CD14-positive monocyte (primary cell): Measurements from ENCODE around the gene PRRX2. TPM values are rescaled to one million over a fixed set of nuclear protein-coding genes. Genes with fewer than 3 reads are reported as not detected.

Experiments
- DNase-seq, 3 donors: peaks; one replicate each; pipeline ENCODE4 v3.0.0-alpha.2; 2011 to 2022
- H2AFZ ChIP-seq: 2 replicates; pipeline ENCODE4 v1.6.0; 2012; ENCODE audit warnings: mild to moderate bottlenecking, low read depth, low read length, inconsistent platforms; ENCODE audit not compliant: insufficient read depth, poor library complexity, severe bottlenecking
- H3K27ac ChIP-seq, 2 donors: 1 replicate in 1 of 2; 2 replicates in 1 of 2; pipeline ENCODE4 v1.5.1; 2012 to 2013; ENCODE audit warnings: low read length in 2 of 2, control low read depth in 1 of 2, inconsistent platforms in 1 of 2, low read depth in 1 of 2, mild to moderate bottlenecking in 1 of 2
- H3K27me3 ChIP-seq, 2 donors: one replicate each; pipeline versions ENCODE4 v1.6.0 to v1.6.1; 2011 to 2013; ENCODE audit warnings: low read length in 2 of 2; ENCODE audit not compliant: control insufficient read depth in 2 of 2, insufficient read depth in 2 of 2
- H3K36me3 ChIP-seq, 2 donors: replicated peaks in 1 of 2; 1 replicate in 1 of 2; 2 replicates in 1 of 2; pipeline versions ENCODE4 v1.5.1 to v1.6.1; 2012 to 2013; ENCODE audit warnings: low read length in 2 of 2, control low read depth in 1 of 2, inconsistent platforms in 1 of 2, mild to moderate bottlenecking in 1 of 2; ENCODE audit not compliant: insufficient read depth in 2 of 2, control insufficient read depth in 1 of 2
- H3K4me1 ChIP-seq, 2 donors: 1 replicate in 1 of 2; 2 replicates in 1 of 2; pipeline versions ENCODE4 v1.5.1 to v1.6.1; 2012 to 2013; ENCODE audit warnings: low read length in 2 of 2, control low read depth in 1 of 2, inconsistent platforms in 1 of 2, mild to moderate bottlenecking in 1 of 2, moderate library complexity in 1 of 2; ENCODE audit not compliant: insufficient read depth in 2 of 2, control insufficient read depth in 1 of 2
- H3K4me2 ChIP-seq: replicated peaks from 2 replicates; pipeline ENCODE3; 2012; ENCODE audit warnings: low read length, moderate library complexity, mild to moderate bottlenecking; ENCODE audit not compliant: poor library complexity, severe bottlenecking; ENCODE audit errors: extremely low read depth
- H3K4me3 ChIP-seq, 3 experiments: fragments of 200-600 bp in 1 of 3; sonication (generic) in 1 of 3; replicated peaks in 1 of 3; 1 replicate in 2 of 3; 2 replicates in 1 of 3; pipeline ENCODE4 v1.5.1; 2011 to 2013; ENCODE audit warnings: low read length in 3 of 3, mild to moderate bottlenecking in 3 of 3, control low read depth in 2 of 3, low read depth in 2 of 3, inconsistent platforms in 1 of 3, moderate library complexity in 1 of 3
- H3K79me2 ChIP-seq: 2 replicates; pipeline ENCODE4 v1.6.0; 2012; ENCODE audit warnings: mild to moderate bottlenecking, control low read depth, inconsistent platforms, low read length, moderate library complexity; ENCODE audit not compliant: insufficient read depth
- H3K9ac ChIP-seq: 2 replicates; pipeline ENCODE4 v1.6.0; 2017; ENCODE audit warnings: low read length, mild to moderate bottlenecking; ENCODE audit not compliant: insufficient read depth, poor library complexity, severe bottlenecking
- H3K9me3 ChIP-seq, 2 donors: replicated peaks in 1 of 2; 1 replicate in 1 of 2; 2 replicates in 1 of 2; pipeline versions ENCODE4 v1.5.1 to v1.6.1; 2012 to 2013; ENCODE audit warnings: low read length in 2 of 2, control low read depth in 1 of 2; ENCODE audit not compliant: control insufficient read depth in 1 of 2, insufficient read depth in 1 of 2
- H4K20me1 ChIP-seq: 2 replicates; pipeline ENCODE4 v1.6.0; 2012; ENCODE audit warnings: mild to moderate bottlenecking, low read length, control low read depth, moderate library complexity; ENCODE audit not compliant: insufficient read depth
- H3K27ac Mint-ChIP-seq, 7 donors: one replicate each; pipeline ENCODE4 v1.8.0; 2020; ENCODE audit warnings: mild to moderate bottlenecking in 7 of 7, mixed read lengths in 7 of 7, moderate library complexity in 6 of 7, inconsistent platforms in 2 of 7
- H3K27me3 Mint-ChIP-seq, 3 donors: one replicate each; pipeline ENCODE4 v1.8.0; 2021 to 2022; ENCODE audit warnings: low read depth in 3 of 3, mild to moderate bottlenecking in 3 of 3, mixed read lengths in 3 of 3, moderate library complexity in 3 of 3, inconsistent platforms in 1 of 3
- H3K36me3 Mint-ChIP-seq, 2 donors: one replicate each; pipeline ENCODE4 v1.8.0; 2020; ENCODE audit warnings: mixed read lengths in 2 of 2, inconsistent platforms in 1 of 2, mild to moderate bottlenecking in 1 of 2
- H3K4me1 Mint-ChIP-seq: one replicate; pipeline ENCODE4 v1.8.0; 2020; ENCODE audit warnings: mild to moderate bottlenecking, mixed read lengths
- H3K4me3 Mint-ChIP-seq, 2 donors: one replicate each; pipeline ENCODE4 v1.8.0; 2020; ENCODE audit warnings: mild to moderate bottlenecking in 2 of 2, mixed read lengths in 2 of 2, moderate library complexity in 1 of 2
- H3K9me3 Mint-ChIP-seq, 7 donors: one replicate each; pipeline ENCODE4 v1.8.0; 2020 to 2022; ENCODE audit warnings: mixed read lengths in 7 of 7, mild to moderate bottlenecking in 6 of 7, moderate library complexity in 6 of 7, inconsistent platforms in 2 of 7
- CTCF ChIP-seq: fragments of 200-600 bp; IDR thresholded peaks from one replicate; pipeline ENCODE4 v1.8.0; 2022; ENCODE audit warnings: antibody characterized with exemption, mild to moderate bottlenecking
- WGBS: methylation state at CpG from one replicate; pipeline ENCODE4 v1.1.5; 2013; ENCODE audit warnings: missing lambda C conversion rate; ENCODE audit not compliant: insufficient coverage; 5-methylcytosine and 5-hydroxymethylcytosine counted together
- intact Hi-C, 2 donors: fragments of 100-400 bp; cut with micrococcal nuclease; formaldehyde crosslinking; loops; one replicate each; pipeline versions ENCODE4 v1.15.0 to v1.15.1; 2023
- polyA plus RNA-seq, 3 donors: library from polyadenylated mRNA; depleted of rRNA in 1 of 3; unstranded in 2 of 3; stranded (reverse) in 1 of 3; fragments of 300-500 nt in 2 of 3; fragments of >200 nt in 1 of 3; fragmentation: Illumina TruSeq in 2 of 3; gene quantifications; 1 replicate in 2 of 3; 2 replicates in 1 of 3; pipeline ENCODE4 v1.2.3, GENCODE V29; 2012 to 2021

The PRRX2 gene
- polyA plus RNA-seq, 3 donors = not detected

DNA sequence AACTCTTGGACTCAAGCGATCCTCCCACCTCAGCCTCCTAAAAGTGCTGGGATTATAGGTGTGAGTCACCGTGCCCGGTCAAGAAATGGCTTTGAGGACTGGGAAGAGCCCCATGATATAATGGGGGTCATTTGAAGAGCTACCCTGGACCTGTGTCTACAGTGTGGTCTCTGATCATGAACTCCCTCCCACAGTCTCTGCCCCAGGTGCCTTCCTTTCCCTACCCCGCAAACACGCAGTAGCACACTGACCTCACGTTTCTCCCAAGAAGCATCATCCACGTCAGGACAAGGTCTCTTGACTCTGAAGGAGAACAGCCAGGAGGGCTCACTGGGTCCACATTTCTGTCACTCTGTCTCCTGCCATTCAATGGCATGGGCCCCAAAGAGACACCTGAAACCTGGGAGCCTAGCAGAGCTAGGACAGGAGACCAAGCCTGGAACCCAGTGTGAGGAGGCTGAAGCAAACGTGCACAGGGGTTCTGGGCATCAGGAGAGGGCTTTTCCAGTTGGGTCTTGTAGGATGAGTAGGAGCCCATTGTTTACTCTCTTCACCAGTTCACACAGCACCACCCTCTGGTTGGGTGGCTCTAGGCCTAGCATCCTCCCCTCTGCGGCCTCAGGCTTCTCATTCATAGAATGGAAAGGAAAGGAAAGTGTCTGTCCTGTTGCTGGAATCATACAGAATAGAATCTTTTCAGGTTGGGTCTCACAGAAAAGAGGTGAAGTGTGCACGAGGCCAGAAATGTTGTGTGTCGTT lies 23.0 kb downstream of the PRRX2 start:
- no peak overlapping the region for H3K4me2 ChIP-seq
- Mint-ChIP-seq H3K36me3 (no peaks in the 10 kb centered on the region), H3K4me1 (no peaks in the 10 kb centered on the region), H3K27ac (peak overlapping the region in 1 of 7 donors; percentile 40), H3K27me3 (peaks cover 5 to 10% (median 9%) of the 10 kb centered on the region in 3 donors), H3K9me3 (peaks cover 0 to 3% (median 0%) of the 10 kb centered on the region in 7 donors), H3K4me3 (no peak overlapping the region)
- H3K27ac ChIP-seq = no peak overlapping the region
- H3K9me3 ChIP-seq = no peaks in the 10 kb centered on the region
- no peak overlapping the region for H3K4me3 ChIP-seq
- H3K27me3 ChIP-seq = no peaks in the 10 kb centered on the region
- no peak overlapping the region for H3K9ac ChIP-seq
- H4K20me1 ChIP-seq = no peaks in the 10 kb centered on the region
- TF ChIP-seq CTCF = no peak
- 94% methylated on average over 3 of the region's 11 CpGs for WGBS
- no peaks in the 10 kb centered on the region for H3K79me2 ChIP-seq
- H3K36me3 ChIP-seq = no peaks in the 10 kb centered on the region
- no peak for DNase-seq
- intact Hi-C loops = no loop called here
- no peaks in the 10 kb centered on the region for H3K4me1 ChIP-seq
- no peak overlapping the region for H2AFZ ChIP-seq

GRCh38 chr9:129692534-129692933 lies 27.1 kb downstream of the PRRX2 start:
- peaks cover 9 to 23% of the 10 kb centered on the region in 2 donors for H3K27me3 ChIP-seq
- no peak for TF ChIP-seq CTCF
- no peaks in the 10 kb centered on the region for H4K20me1 ChIP-seq
- H3K4me2 ChIP-seq = no peak overlapping the region
- Mint-ChIP-seq H3K4me3 (no peak overlapping the region), H3K9me3 (peaks cover 0 to 3% (median 0%) of the 10 kb centered on the region in 7 donors), H3K36me3 (no peaks in the 10 kb centered on the region), H3K27me3 (peaks cover 29 to 48% (median 34%) of the 10 kb centered on the region in 3 donors), H3K4me1 (peaks cover 3% of the 10 kb centered on the region), H3K27ac (no peak overlapping the region)
- no peak overlapping the region for H3K9ac ChIP-seq
- no peak overlapping the region for H2AFZ ChIP-seq
- H3K4me1 ChIP-seq = no peaks in the 10 kb centered on the region
- no peak for DNase-seq
- H3K36me3 ChIP-seq = no peaks in the 10 kb centered on the region
- no peak overlapping the region for H3K4me3 ChIP-seq
- WGBS = 71% methylated on average over 1 of the region's 5 CpGs
- intact Hi-C loops = no loop called here
- peaks cover 0 to 5% of the 10 kb centered on the region in 2 donors for H3K9me3 ChIP-seq
- H3K27ac ChIP-seq = no peak overlapping the region
- no peaks in the 10 kb centered on the region for H3K79me2 ChIP-seq
